Testis (tissue), 3 donors: ENCODE measurements around the gene TUT7. TPM values are rescaled to one million over a fixed set of nuclear protein-coding genes. Genes with fewer than 3 reads are reported as not detected.
A peak's percentile ranks its signal among the peaks of the same experiment; 100 is the strongest.

Source experiments
- DNase-seq: peaks from one replicate; pipeline ENCODE4 v3.0.0-alpha.2; 2019
- H3K27ac ChIP-seq, 2 donors: fragments of 200-600 bp; sonication (generic); one replicate each; pipeline ENCODE4 v1.5.1; 2019
- H3K27me3 ChIP-seq: fragments of 200-600 bp; sonication (generic); one replicate; pipeline ENCODE4 v1.5.1; 2019
- H3K36me3 ChIP-seq: fragments of 200-600 bp; sonication (generic); one replicate; pipeline ENCODE4 v1.5.1; 2017; ENCODE audit warnings: low read depth; ENCODE audit errors: missing control alignments
- H3K4me1 ChIP-seq: fragments of 200-600 bp; sonication (generic); one replicate; pipeline ENCODE4 v1.5.1; 2019
- H3K4me3 ChIP-seq, 2 donors: fragments of 200-600 bp; sonication (generic); one replicate each; pipeline ENCODE4 v1.5.1; 2017 to 2019
- H3K9me3 ChIP-seq: fragments of 200-600 bp; sonication (generic); one replicate; pipeline ENCODE4 v1.5.1; 2017
- CTCF ChIP-seq, 3 experiments: fragments of 450-650 bp in 2 of 3; fragments of 200-600 bp in 1 of 3; sonication (generic) in 1 of 3; IDR thresholded peaks; one replicate each; pipeline ENCODE4 v1.5.1; 2016 to 2019; ENCODE audit warnings: antibody characterized with exemption in 3 of 3, mild to moderate bottlenecking in 2 of 3, moderate library complexity in 1 of 3
- POLR2A ChIP-seq: fragments of 450-650 bp; IDR thresholded peaks from one replicate; pipeline ENCODE4 v1.6.1; 2017; ENCODE audit warnings: antibody characterized with exemption, mild to moderate bottlenecking, moderate library complexity
- WGBS, 2 donors: methylation state at CpG; one replicate each; pipeline ENCODE4 v1.1.5; 2018; 5-methylcytosine and 5-hydroxymethylcytosine counted together
- intact Hi-C: fragments of 100-400 bp; cut with DNase I; formaldehyde crosslinking; loops from one replicate; pipeline ENCODE4 v1.15.1; 2023; ENCODE audit warnings: low total_unique reads
- polyA plus RNA-seq: library from polyadenylated mRNA; stranded (reverse); fragments of 350-450 nt; fragmentation: Illumina TruSeq; extraction: RNeasy Lipid Tissue Mini Kit (QIAGEN cat#74804); gene quantifications from one replicate; pipeline ENCODE4 v1.2.3, GENCODE V29; 2014; ENCODE audit warnings: low read depth, low replicate concordance; ENCODE audit not compliant: insufficient read depth
- total RNA-seq, 2 donors: library from RNA; depleted of rRNA; stranded (reverse); fragments of >200 nt; gene quantifications; one replicate each; pipeline ENCODE4 v1.2.3, GENCODE V29; 2016

TUT7 gene
- total and polyA plus RNA-seq, 3 donors from 2014 or later: 18.7 to 53.4 (median 40.0) TPM

GRCh38 chr9:86341007-86341491, 13.2 kb downstream of the TUT7 start:
- intact Hi-C loops: no loop called here
- WGBS, 2 donors: 89 to 90% methylated on average over 3 of the region's 3 CpGs

GRCh38 chr9:86340356-86341006, 13.7 kb downstream of the TUT7 start:
- H3K4me3 ChIP-seq: no peak overlapping the region
- no peaks in the 10 kb centered on the region for H3K4me1 ChIP-seq
- intact Hi-C loops: no loop called here
- no peak overlapping the region for H3K27ac ChIP-seq
- WGBS, 2 donors: 49 to 79% methylated on average over 1 of the region's 1 CpG
- H3K36me3 ChIP-seq: no peaks in the 10 kb centered on the region
- H3K27me3 ChIP-seq: no peaks in the 10 kb centered on the region
- no peak for TF ChIP-seq POLR2A
- no peak for DNase-seq
- no peaks in the 10 kb centered on the region for H3K9me3 ChIP-seq

More at GRCh38 chr9:86341007-86341491, 13.2 kb downstream of the TUT7 start:
- Histone ChIP-seq H3K4me3 (no peak overlapping the region), H3K4me1 (no peaks in the 10 kb centered on the region), H3K27me3 (no peaks in the 10 kb centered on the region), H3K9me3 (no peaks in the 10 kb centered on the region), H3K27ac (no peak overlapping the region), H3K36me3 (no peaks in the 10 kb centered on the region)
- no peak for TF ChIP-seq CTCF (IDR thresholded peaks at IDR 0.05)
- no peak for TF ChIP-seq POLR2A
- DNase-seq: no peak

GRCh38 chr9:86337469-86338108, 16.6 kb downstream of the TUT7 start:
- WGBS, 2 donors: 85 to 88% methylated on average over 9 of the region's 9 CpGs
- TF ChIP-seq CTCF (IDR thresholded peaks at IDR 0.05) (no peak), POLR2A (no peak)
- no peak for DNase-seq
- no peaks in the 10 kb centered on the region for H3K4me1 ChIP-seq
- no peak overlapping the region for H3K4me3 ChIP-seq
- no peak overlapping the region for H3K27ac ChIP-seq
- H3K9me3 ChIP-seq: no peaks in the 10 kb centered on the region
- H3K27me3 ChIP-seq: no peaks in the 10 kb centered on the region
- intact Hi-C loops: no loop called here
- H3K36me3 ChIP-seq: no peaks in the 10 kb centered on the region

- Histone ChIP-seq H3K9me3 (no peaks in the 10 kb centered on the region), H3K27ac (no peak overlapping the region), H3K27me3 (no peaks in the 10 kb centered on the region), H3K36me3 (no peaks in the 10 kb centered on the region), H3K4me1 (no peaks in the 10 kb centered on the region), H3K4me3 (no peak overlapping the region)
- no peak for DNase-seq
- WGBS, 2 donors: 88 to 94% methylated on average over 1 of the region's 1 CpG
- intact Hi-C loops: no loop called here
- TF ChIP-seq POLR2A: no peak
- TF ChIP-seq CTCF (IDR thresholded peaks at IDR 0.05): no peak
These were observed 18.2 kb downstream of the TUT7 start for GRCh38 chr9:86336058-86336457.

GRCh38 chr9:86333651-86334050, 20.6 kb downstream of the TUT7 start:
- DNase-seq: no peak
- Histone ChIP-seq H3K36me3 (no peaks in the 10 kb centered on the region), H3K4me1 (no peaks in the 10 kb centered on the region), H3K9me3 (no peaks in the 10 kb centered on the region), H3K27me3 (no peaks in the 10 kb centered on the region), H3K27ac (peak overlapping the region in 1 of 2 donors; percentile 15), H3K4me3 (no peak overlapping the region)
- whole genome bisulfite sequencing, 2 donors: 36 to 56% methylated on average over 2 of the region's 2 CpGs
- TF ChIP-seq CTCF (IDR thresholded peaks at IDR 0.05) (no peak), POLR2A (no peak)
- intact Hi-C loops: no loop called here
